ENCODE results near the gene ZNF320. TPM values are rescaled to one million over a fixed set of nuclear protein-coding genes. Genes with fewer than 3 reads are reported as not detected.
A peak's percentile ranks its signal among the peaks of the same experiment; 100 is the strongest.

The ZNF320 gene
- total RNA-seq, 1 experiment from 2014 or later = 26.1 TPM

DNA sequence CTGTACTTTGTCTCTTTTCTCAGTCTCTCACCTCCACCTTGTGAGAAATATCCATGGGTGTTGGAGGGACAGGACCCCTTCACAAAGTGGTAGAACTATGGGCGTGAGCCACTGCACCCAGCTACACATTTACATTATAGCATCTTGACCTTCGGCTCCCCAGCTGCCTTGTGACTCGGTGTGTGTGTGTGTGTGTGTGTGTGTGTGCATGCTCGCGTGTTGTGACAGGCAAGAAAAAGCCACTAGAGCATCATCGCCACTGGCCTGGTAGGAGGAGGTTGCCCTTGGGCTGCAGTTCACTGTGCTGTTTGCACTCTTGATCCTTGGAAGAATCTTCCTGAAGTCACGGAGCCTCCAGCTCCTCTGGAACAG lies 39.5 kb upstream of the ZNF320 start:
- Histone ChIP-seq H3K4me2 (ENCODE audit: insufficient read depth, insufficient read length, low read length) (no peak overlapping the region), H2BK120ac (ENCODE audit: low read depth, low read length, poor library complexity, severe bottlenecking) (no peak overlapping the region), H3K4ac (ENCODE audit: low read depth, low read length) (no peak overlapping the region), H3T11ph (ENCODE audit: low read length) (no peak overlapping the region), H3K27ac (ENCODE audit: insufficient read length, low read depth, low read length) (no peak overlapping the region), H3K79me1 (ENCODE audit: insufficient read depth, low read depth, low read length, poor library complexity, severe bottlenecking) (peaks cover 6% of the 10 kb centered on the region), H2BK15ac (ENCODE audit: low read depth, low read length) (no peak overlapping the region), H4K5ac (ENCODE audit: insufficient read length, low read depth, low read length) (no peak overlapping the region), H2BK12ac (ENCODE audit: insufficient read length, low read depth, low read length) (no peak overlapping the region), H3K56ac (ENCODE audit: insufficient read length, low read depth, low read length) (no peak overlapping the region), H3K9ac (ENCODE audit: extremely low read depth, insufficient read length, low read length) (no peak overlapping the region), H3K79me2 (ENCODE audit: insufficient read depth, low read length) (peaks cover 6% of the 10 kb centered on the region; the same call in 1 of the 2 replicates), H3K23me2 (ENCODE audit: insufficient read length, low read depth, low read length, poor library complexity, severe bottlenecking) (no peaks in the 10 kb centered on the region), H3K9me3 (ENCODE audit: control insufficient read depth, low read depth, low read length) (no peaks in the 10 kb centered on the region), H2BK5ac (ENCODE audit: insufficient read length, low read length) (no peak overlapping the region), H4K8ac (replicated peaks; ENCODE audit: insufficient read length, low read depth, low read length) (no peak overlapping the region), H2AFZ (ENCODE audit: low read length) (no peak overlapping the region), H3K4me1 (ENCODE audit: insufficient read depth, low read length) (no peaks in the 10 kb centered on the region), H3K27me3 (ENCODE audit: insufficient read depth, low read length) (no peaks in the 10 kb centered on the region), H3K18ac (ENCODE audit: insufficient read length, low read depth, low read length) (no peak overlapping the region), H4K91ac (ENCODE audit: insufficient read length, low read depth, low read length) (no peak overlapping the region), H3K14ac (ENCODE audit: insufficient read depth, low read length) (no peak overlapping the region), H3K23ac (ENCODE audit: insufficient read length, low read depth, low read length) (no peak overlapping the region), H2BK20ac (ENCODE audit: low read depth, low read length, poor library complexity, severe bottlenecking) (no peak overlapping the region), H2AK5ac (ENCODE audit: insufficient read length, low read length) (no peak overlapping the region), H4K20me1 (ENCODE audit: control insufficient read depth, insufficient read depth, insufficient read length) (no peaks in the 10 kb centered on the region)
- H3K4me3 Mint-ChIP-seq = no peak overlapping the region
- H3K9me3 Mint-ChIP-seq = no peaks in the 10 kb centered on the region; a peak in 1 of 5 replicates
- H3K36me3 Mint-ChIP-seq (ENCODE audit: insufficient read depth in 1 of 3, low read depth in 3 of 3) = peaks cover 14 to 49% (median 39%) of the 10 kb centered on the region in 3 experiments; a peak in 6 of 7 replicates
- DNase-seq = no peak
- no peaks in the 10 kb centered on the region; the same call in 1 of the 2 replicates for H3K27me3 Mint-ChIP-seq (ENCODE audit: low read depth)
- H3K27ac Mint-ChIP-seq = peak overlapping the region in 1 of 3 experiments; percentile 16; a peak in 1 of 7 replicates
- peaks cover 18 to 23% of the 10 kb centered on the region in 2 experiments for H3K4me1 Mint-ChIP-seq
- no CpG with 5 or more reads among the region's 7 CpGs for WGBS (ENCODE audit: extremely low coverage, insufficient read length, low lambda C conversion rate)
- TF ChIP-seq, protein P1, sequence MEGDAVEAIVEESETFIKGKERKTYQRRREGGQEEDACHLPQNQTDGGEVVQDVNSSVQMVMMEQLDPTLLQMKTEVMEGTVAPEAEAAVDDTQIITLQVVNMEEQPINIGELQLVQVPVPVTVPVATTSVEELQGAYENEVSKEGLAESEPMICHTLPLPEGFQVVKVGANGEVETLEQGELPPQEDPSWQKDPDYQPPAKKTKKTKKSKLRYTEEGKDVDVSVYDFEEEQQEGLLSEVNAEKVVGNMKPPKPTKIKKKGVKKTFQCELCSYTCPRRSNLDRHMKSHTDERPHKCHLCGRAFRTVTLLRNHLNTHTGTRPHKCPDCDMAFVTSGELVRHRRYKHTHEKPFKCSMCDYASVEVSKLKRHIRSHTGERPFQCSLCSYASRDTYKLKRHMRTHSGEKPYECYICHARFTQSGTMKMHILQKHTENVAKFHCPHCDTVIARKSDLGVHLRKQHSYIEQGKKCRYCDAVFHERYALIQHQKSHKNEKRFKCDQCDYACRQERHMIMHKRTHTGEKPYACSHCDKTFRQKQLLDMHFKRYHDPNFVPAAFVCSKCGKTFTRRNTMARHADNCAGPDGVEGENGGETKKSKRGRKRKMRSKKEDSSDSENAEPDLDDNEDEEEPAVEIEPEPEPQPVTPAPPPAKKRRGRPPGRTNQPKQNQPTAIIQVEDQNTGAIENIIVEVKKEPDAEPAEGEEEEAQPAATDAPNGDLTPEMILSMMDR (conservative IDR thresholded peaks at IDR 0.05) = no peak
